Measurements from ENCODE around the gene NAV1. TPM values are rescaled to one million over a fixed set of nuclear protein-coding genes. Genes with fewer than 3 reads are reported as not detected.
A peak's percentile ranks its signal among the peaks of the same experiment; 100 is the strongest.

NAV1 gene
- total and polyA plus RNA-seq, 12 donors = 3.0 to 21.9 (median 12.8) TPM

DNA sequence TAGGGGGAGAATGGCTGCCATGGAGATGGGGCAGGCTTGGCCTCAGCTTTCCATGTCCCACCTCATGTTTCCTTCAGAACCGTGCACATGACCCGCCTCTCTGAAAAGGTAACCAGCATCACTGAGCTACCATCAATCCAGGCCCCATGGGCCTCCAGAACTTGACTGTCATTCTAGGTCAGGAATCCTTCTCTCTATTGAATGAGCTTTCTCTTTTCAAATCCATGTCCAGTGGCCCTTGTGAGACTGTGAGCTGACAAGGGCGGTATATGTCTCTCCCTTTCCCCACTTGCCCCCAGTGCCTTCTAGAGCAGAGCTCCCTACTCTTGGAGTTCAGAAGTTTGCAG, 36.4 kb upstream of the NAV1 start:
- no peak overlapping the region for H3K4me3 ChIP-seq
- intact Hi-C loops (cut with DNase I) = no loop called here
- WGBS, 4 donors = 74 to 88% (median 82%) methylated on average over 3 of the region's 3 CpGs
- H3K27me3 ChIP-seq = no peaks in the 10 kb centered on the region
- no peaks in the 10 kb centered on the region for H3K36me3 ChIP-seq (replicated peaks in 1 of 2)
- no peak for TF ChIP-seq POLR2A (IDR thresholded peaks at IDR 0.05)
- DNase-seq = no peak
- no peaks in the 10 kb centered on the region for H3K9me3 ChIP-seq (replicated peaks in 1 of 3)
- H3K27ac ChIP-seq = peak overlapping the region in 2 of 5 donors; percentile 41 to 87
- peaks cover 0 to 30% of the 10 kb centered on the region in 2 donors for H3K4me1 ChIP-seq (replicated peaks in 1 of 2)

DNA sequence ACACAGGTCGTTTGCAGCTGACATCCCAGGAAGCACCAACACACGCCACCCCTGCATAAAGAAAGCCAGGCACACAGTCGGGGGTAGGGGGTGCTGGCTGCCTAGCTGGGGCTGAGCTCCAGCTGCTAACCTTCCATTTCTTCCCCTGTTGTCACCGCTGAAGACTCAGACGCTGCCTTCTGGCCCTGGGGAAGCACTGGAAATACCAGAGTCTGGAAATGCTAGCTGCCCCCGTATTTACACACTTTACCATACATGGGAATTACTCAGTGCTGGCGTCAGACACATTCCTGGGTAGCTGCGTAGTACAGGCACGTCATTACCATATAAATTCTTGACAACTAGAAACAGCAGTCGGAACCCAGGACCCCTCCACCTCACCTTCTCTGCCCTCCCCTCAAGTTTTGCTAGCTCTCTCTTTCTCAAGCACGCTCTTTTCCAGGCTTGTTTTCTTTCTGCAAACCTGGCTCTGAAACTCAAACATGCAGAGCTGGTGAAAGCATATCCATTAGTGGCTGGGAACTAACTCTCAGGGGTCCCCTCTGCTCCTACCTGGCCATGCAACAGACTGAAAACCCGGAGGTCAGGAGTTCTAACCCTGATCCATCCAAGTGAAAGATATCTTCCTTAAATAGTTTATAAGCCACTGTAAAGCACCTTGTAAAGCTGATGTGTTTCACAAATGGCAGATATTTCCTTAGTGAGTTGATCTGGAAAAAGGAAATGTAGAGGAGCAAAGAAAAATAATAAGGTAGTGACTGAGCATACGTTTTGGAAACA, 35.3 kb upstream of the NAV1 start:
- Histone ChIP-seq H3K4me1 (replicated peaks in 1 of 2) (peaks cover 0 to 35% of the 10 kb centered on the region in 2 donors), H3K4me3 (peak overlapping the region in 1 of 4 donors; percentile 37), H3K27me3 (no peaks in the 10 kb centered on the region), H3K36me3 (replicated peaks in 1 of 2) (no peaks in the 10 kb centered on the region), H3K9me3 (replicated peaks in 1 of 3) (no peaks in the 10 kb centered on the region), H3K27ac (peak overlapping the region in 4 of 5 donors; percentile 2 to 92 (median 65))
- DNase-seq = peak in 3 of 7 donors; percentile 21 to 79 (median 30)
- TF ChIP-seq, protein P1, sequence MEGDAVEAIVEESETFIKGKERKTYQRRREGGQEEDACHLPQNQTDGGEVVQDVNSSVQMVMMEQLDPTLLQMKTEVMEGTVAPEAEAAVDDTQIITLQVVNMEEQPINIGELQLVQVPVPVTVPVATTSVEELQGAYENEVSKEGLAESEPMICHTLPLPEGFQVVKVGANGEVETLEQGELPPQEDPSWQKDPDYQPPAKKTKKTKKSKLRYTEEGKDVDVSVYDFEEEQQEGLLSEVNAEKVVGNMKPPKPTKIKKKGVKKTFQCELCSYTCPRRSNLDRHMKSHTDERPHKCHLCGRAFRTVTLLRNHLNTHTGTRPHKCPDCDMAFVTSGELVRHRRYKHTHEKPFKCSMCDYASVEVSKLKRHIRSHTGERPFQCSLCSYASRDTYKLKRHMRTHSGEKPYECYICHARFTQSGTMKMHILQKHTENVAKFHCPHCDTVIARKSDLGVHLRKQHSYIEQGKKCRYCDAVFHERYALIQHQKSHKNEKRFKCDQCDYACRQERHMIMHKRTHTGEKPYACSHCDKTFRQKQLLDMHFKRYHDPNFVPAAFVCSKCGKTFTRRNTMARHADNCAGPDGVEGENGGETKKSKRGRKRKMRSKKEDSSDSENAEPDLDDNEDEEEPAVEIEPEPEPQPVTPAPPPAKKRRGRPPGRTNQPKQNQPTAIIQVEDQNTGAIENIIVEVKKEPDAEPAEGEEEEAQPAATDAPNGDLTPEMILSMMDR (IDR thresholded peaks at IDR 0.05) = no peak
- TF ChIP-seq POLR2A (IDR thresholded peaks at IDR 0.05) = peak in 1 of 2 donors; percentile 8
- WGBS, 4 donors = 45 to 57% (median 53%) methylated on average over 13 of the region's 13 CpGs
- intact Hi-C loops (cut with DNase I) = no loop called here

DNA sequence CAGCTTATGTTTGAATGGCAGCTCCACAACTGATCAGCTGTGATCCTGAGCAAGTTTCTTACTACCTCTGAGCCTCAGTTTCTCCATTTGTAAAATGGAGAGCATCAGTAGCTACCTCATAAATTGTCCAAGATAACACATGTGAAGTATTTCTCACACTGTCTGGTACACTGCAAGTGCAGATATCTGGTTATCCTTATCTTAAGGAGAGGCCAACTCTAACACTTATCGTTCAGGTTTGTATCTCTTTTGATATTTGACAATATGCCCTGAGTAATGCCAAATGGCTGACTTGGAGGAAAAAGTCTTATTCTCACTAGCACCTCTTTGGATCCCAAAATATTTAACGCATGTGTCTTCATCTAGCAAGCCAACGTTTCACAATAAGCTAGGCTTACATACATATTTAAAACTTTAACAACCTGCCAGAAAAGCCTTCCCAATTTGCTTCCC, 34.7 kb upstream of the NAV1 start:
- WGBS, 4 donors = 55 to 71% (median 62%) methylated on average over 3 of the region's 3 CpGs
- intact Hi-C loops (cut with DNase I) = no loop called here
- Histone ChIP-seq H3K4me3 (peak overlapping the region in 1 of 4 donors; percentile 71), H3K4me1 (replicated peaks in 1 of 2) (peaks cover 0 to 35% of the 10 kb centered on the region in 2 donors), H3K27ac (peak overlapping the region in 4 of 5 donors; percentile 2 to 92 (median 65)), H3K36me3 (replicated peaks in 1 of 2) (no peaks in the 10 kb centered on the region), H3K9me3 (replicated peaks in 1 of 3) (no peaks in the 10 kb centered on the region), H3K27me3 (no peaks in the 10 kb centered on the region)
- no peak for DNase-seq
- TF ChIP-seq, protein P1 (IDR thresholded peaks at IDR 0.05) = no peak
- no peak for TF ChIP-seq POLR2A (IDR thresholded peaks at IDR 0.05)

DNA sequence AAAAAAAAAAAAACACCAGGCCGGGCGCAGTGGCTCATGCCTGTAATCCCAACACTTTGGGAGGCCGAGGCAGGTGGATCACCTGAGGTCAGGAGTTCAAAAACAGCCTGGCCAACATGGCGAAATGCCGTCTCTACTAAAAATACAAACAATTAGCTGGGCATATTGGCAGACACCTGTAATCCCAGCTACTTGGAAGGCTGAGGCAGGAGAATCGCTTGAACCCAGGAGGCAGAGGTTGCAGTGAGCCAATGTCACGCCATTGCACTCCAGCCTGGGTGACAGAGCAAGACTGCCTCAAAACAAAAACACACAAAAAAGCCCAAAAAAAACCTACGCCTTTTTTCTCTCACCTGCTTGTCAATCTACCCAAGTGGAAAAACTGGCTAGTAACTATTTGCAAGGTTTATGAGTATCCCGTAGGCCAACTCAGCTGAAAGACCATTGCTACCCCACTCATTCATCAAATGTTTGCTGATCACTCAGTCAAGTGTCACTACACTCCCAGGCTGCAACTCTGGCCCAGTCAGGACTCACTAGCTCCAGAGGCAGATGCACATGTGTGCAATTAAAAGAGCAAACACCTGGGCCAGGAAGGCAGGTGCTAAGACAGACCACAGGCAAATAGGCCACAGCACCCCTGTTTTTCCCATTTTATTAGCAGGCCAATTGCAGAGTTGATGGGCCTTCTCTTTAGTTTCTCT, 34.0 kb upstream of the NAV1 start:
- Histone ChIP-seq H3K27ac (peak overlapping the region in 4 of 5 donors; percentile 1 to 92 (median 65)), H3K4me1 (replicated peaks in 1 of 2) (peaks cover 0 to 31% of the 10 kb centered on the region in 2 donors), H3K9me3 (replicated peaks in 1 of 3) (no peaks in the 10 kb centered on the region), H3K36me3 (replicated peaks in 1 of 2) (no peaks in the 10 kb centered on the region), H3K4me3 (peak overlapping the region in 1 of 4 donors; percentile 71), H3K27me3 (no peaks in the 10 kb centered on the region)
- intact Hi-C loops (cut with DNase I) = no loop called here
- DNase-seq = no peak
- 72 to 90% (median 84%) methylated on average over 9 of the region's 9 CpGs for WGBS, 4 donors
- TF ChIP-seq, protein P1 (IDR thresholded peaks at IDR 0.05) = no peak
- TF ChIP-seq POLR2A (IDR thresholded peaks at IDR 0.05) = no peak
